HPDE6-E6E7 (cell line): ENCODE results near the gene RHAG.
"Not testable (repeated sequence)": the region's sequence is repeated elsewhere in the genome, so short reads cannot be mapped to it uniquely, and the experiment has no call there.

Experiments used
- DNase-seq: peaks from one replicate; pipeline ENCODE4 v3.0.0; 2011; ENCODE audit warnings: missing footprints; ENCODE audit errors: extremely low spot score

RHAG gene

GRCh38 chr6:49635978-49636712 lies 494 bp downstream of the RHAG start:
- DNase-seq: no peak

GRCh38 chr6:49635480-49635879 lies 1.2 kb downstream of the RHAG start:
- DNase-seq: no peak

GRCh38 chr6:49634836-49635218 lies 1.8 kb downstream of the RHAG start:
- DNase-seq: no peak

GRCh38 chr6:49634092-49634835 lies 2.4 kb downstream of the RHAG start:
- DNase-seq: no peak

GRCh38 chr6:49633541-49633940 lies 3.1 kb downstream of the RHAG start:
- DNase-seq: no peak

GRCh38 chr6:49632727-49633126 lies 3.9 kb downstream of the RHAG start:
- no peak for DNase-seq

GRCh38 chr6:49629485-49630088 lies 7.1 kb downstream of the RHAG start:
- DNase-seq: not testable (repeated sequence)

- no peak for DNase-seq
Measured at GRCh38 chr6:49626811-49627210, 9.8 kb downstream of the RHAG start.

- no peak for DNase-seq
Measured at GRCh38 chr6:49618257-49618656, 18.4 kb downstream of the RHAG start.

- DNase-seq: not testable (repeated sequence)
Measured at GRCh38 chr6:49614144-49614543, 22.5 kb downstream of the RHAG start.

GRCh38 chr6:49609285-49609684 lies 27.4 kb downstream of the RHAG start:
- DNase-seq: no peak

GRCh38 chr6:49608275-49608674 lies 28.4 kb downstream of the RHAG start:
- not testable (repeated sequence) for DNase-seq

GRCh38 chr6:49607391-49607982 lies 29.2 kb downstream of the RHAG start:
- peak; percentile 21 for DNase-seq

GRCh38 chr6:49606721-49607390 lies 29.8 kb downstream of the RHAG start:
- DNase-seq: peak; percentile 64

- not testable (repeated sequence) for DNase-seq
Measured at GRCh38 chr6:49604080-49604479, 32.6 kb downstream of the RHAG start.

GRCh38 chr6:49587262-49587661 lies 49.4 kb downstream of the RHAG start:
- DNase-seq: not testable (repeated sequence)

GRCh38 chr6:49582529-49582928 lies 54.1 kb downstream of the RHAG start:
- DNase-seq: no peak

- DNase-seq: no peak
Measured at GRCh38 chr6:49579649-49580048, 57.0 kb downstream of the RHAG start.

- DNase-seq: no peak
Measured at GRCh38 chr6:49576618-49577017, 60.0 kb downstream of the RHAG start.

- DNase-seq: no peak
Measured at GRCh38 chr6:49570474-49571079, 66.1 kb downstream of the RHAG start.

- peak; percentile 35 for DNase-seq
Measured at GRCh38 chr6:49565855-49566254, 70.8 kb downstream of the RHAG start.
